ENCODE measurements around the gene AGPAT4. TPM values are rescaled to one million over a fixed set of nuclear protein-coding genes. Genes with fewer than 3 reads are reported as not detected.
A peak's percentile ranks its signal among the peaks of the same experiment; 100 is the strongest.

Gene AGPAT4
- total and polyA plus RNA-seq, 2 of the 4 experiments (the other 2 are of a cell fraction): 3.6 to 3.8 TPM

DNA sequence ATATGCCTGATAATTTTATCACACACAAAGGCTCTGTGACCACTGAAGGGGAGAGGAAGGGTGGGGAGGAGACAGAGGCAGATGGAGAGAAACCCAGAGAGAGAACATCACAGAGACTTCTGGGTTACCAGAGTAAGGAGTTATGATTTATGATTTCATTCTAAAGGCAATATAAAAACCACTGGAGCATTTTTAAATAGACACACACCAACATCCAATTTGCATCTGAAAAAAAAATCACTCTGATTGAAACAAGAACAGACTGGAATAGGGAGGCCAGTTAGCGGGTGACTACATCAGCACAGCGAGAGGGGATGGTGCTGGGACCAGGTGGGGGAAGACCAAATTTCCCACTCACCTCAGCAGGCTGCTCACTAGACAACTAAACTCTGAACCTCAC, 104.8 kb downstream of the AGPAT4 start:
- no peak overlapping the region for H2AFZ ChIP-seq (replicated peaks; ENCODE audit: low read length, poor library complexity)
- no peak for ATAC-seq (ENCODE audit: low read depth)

More for the DNA sequence above, 104.8 kb downstream of the AGPAT4 start:
- peaks cover 4% of the 10 kb centered on the region for H3K36me3 ChIP-seq (ENCODE audit: control insufficient read depth, insufficient read depth, low read length)
- H3K79me1 ChIP-seq (ENCODE audit: low read depth in 1 of 2, low read length in 2 of 2): peaks cover 10% of the 10 kb centered on the region in 2 experiments; a peak in 3 of 4 replicates
- H3K4ac ChIP-seq (ENCODE audit: low read depth, low read length): no peak overlapping the region
- H3K27me3 ChIP-seq (ENCODE audit: control insufficient read depth, insufficient read depth, low read length): no peaks in the 10 kb centered on the region
- H3K9me3 ChIP-seq (ENCODE audit: control insufficient read depth, insufficient read depth, low read length): no peaks in the 10 kb centered on the region
- no peak overlapping the region for H2BK20ac ChIP-seq (ENCODE audit: low read depth, low read length)
- H3K9me1 ChIP-seq (ENCODE audit: insufficient read depth, low read length): peaks cover 13% of the 10 kb centered on the region
- H2AK5ac ChIP-seq (ENCODE audit: low read depth, low read length): 0 out of 2 replicates have a peak overlapping the region, but pooled peaks have one; percentile 27
- H3K4me1 ChIP-seq (ENCODE audit: control insufficient read depth, insufficient read depth, low read length): peaks cover 9% of the 10 kb centered on the region
- H3K14ac ChIP-seq (replicated peaks; ENCODE audit: low read depth, low read length): no peak overlapping the region
- H3K4me2 ChIP-seq (ENCODE audit: low read depth, low read length): no peak overlapping the region
- H3K9ac ChIP-seq (ENCODE audit: low read depth, low read length): no peak overlapping the region
- no peak overlapping the region for H2BK5ac ChIP-seq (ENCODE audit: low read depth, low read length, poor library complexity, severe bottlenecking)
- no peaks in the 10 kb centered on the region for H4K20me1 ChIP-seq (ENCODE audit: insufficient read depth, low read length)
- BruUV-seq (replicated peaks): no TSS peak
- H4K91ac ChIP-seq (ENCODE audit: insufficient read depth, low read depth, low read length): no peak overlapping the region
- ChIA-PET POLR2A (ENCODE audit: unreplicated experiment) (no interaction called here), CTCF (interaction anchor here (1.1 kb wide), 1 partner anchor 103 kb away, joined by 3 read pairs; no protein-coding TSS in a partner anchor)
- H4K5ac ChIP-seq (ENCODE audit: low read depth, low read length): no peak overlapping the region
- H3K23ac ChIP-seq (ENCODE audit: low read depth, low read length): no peak overlapping the region
- no peak for DNase-seq
- intact Hi-C loops (cut with micrococcal nuclease) (no loop called here), dilution Hi-C loops (cut with HindIII; ENCODE audit: low sequenced_read_pairs, unreplicated experiment) (no loop called here), in situ Hi-C loops (cut with MboI; ENCODE audit: low sequenced_read_pairs) (loop anchor here (10.0 kb wide), 1 partner anchor 106 kb away; the partner anchor contains the start of gene AGPAT4)
- H2BK15ac ChIP-seq (ENCODE audit: low read depth, low read length): no peak overlapping the region
- no CpG with 5 or more reads among the region's 2 CpGs for WGBS, 2 experiments (ENCODE audit: extremely low coverage in 2 of 2, insufficient read length in 1 of 2)
- H3K27ac ChIP-seq (ENCODE audit: insufficient read depth, low read length): no peak overlapping the region
- no peak overlapping the region for H2AK9ac ChIP-seq (replicated peaks; ENCODE audit: low read depth, low read length, poor library complexity)
- H2BK120ac ChIP-seq (ENCODE audit: low read depth, low read length): no peak overlapping the region
- H3K56ac ChIP-seq (ENCODE audit: extremely low read depth, insufficient read depth, low read length): no peak overlapping the region
- H4K8ac ChIP-seq (ENCODE audit: low read depth in 2 of 2, low read length in 2 of 2): no peak overlapping the region; a peak in 1 of 4 replicates
- H3K18ac ChIP-seq (ENCODE audit: low read depth, low read length): peak overlapping the region; percentile 50; the same call in 1 of the 2 replicates
- TF ChIP-seq, protein P1, sequence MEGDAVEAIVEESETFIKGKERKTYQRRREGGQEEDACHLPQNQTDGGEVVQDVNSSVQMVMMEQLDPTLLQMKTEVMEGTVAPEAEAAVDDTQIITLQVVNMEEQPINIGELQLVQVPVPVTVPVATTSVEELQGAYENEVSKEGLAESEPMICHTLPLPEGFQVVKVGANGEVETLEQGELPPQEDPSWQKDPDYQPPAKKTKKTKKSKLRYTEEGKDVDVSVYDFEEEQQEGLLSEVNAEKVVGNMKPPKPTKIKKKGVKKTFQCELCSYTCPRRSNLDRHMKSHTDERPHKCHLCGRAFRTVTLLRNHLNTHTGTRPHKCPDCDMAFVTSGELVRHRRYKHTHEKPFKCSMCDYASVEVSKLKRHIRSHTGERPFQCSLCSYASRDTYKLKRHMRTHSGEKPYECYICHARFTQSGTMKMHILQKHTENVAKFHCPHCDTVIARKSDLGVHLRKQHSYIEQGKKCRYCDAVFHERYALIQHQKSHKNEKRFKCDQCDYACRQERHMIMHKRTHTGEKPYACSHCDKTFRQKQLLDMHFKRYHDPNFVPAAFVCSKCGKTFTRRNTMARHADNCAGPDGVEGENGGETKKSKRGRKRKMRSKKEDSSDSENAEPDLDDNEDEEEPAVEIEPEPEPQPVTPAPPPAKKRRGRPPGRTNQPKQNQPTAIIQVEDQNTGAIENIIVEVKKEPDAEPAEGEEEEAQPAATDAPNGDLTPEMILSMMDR (conservative IDR thresholded peaks at IDR 0.05; ENCODE audit: low read depth, low read length): no peak
- TF ChIP-seq RCOR1 (IDR thresholded peaks at IDR 0.05; ENCODE audit: insufficient replicate concordance, low read length) (no peak), FOS (IDR thresholded peaks at IDR 0.05; ENCODE audit: low read depth, low read length) (no peak), MXI1 (IDR thresholded peaks at IDR 0.05; ENCODE audit: borderline replicate concordance, low read depth, low read length) (no peak), SMC3 (IDR thresholded peaks at IDR 0.05; ENCODE audit: low read depth, low read length) (no peak), CEBPB (IDR thresholded peaks at IDR 0.05; ENCODE audit: low read depth, low read length) (no peak), BHLHE40 (IDR thresholded peaks at IDR 0.05; ENCODE audit: low read depth, low read length) (no peak)
- TF ChIP-seq, protein P2, sequence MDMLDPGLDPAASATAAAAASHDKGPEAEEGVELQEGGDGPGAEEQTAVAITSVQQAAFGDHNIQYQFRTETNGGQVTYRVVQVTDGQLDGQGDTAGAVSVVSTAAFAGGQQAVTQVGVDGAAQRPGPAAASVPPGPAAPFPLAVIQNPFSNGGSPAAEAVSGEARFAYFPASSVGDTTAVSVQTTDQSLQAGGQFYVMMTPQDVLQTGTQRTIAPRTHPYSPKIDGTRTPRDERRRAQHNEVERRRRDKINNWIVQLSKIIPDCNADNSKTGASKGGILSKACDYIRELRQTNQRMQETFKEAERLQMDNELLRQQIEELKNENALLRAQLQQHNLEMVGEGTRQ (IDR thresholded peaks at IDR 0.05; ENCODE audit: low read depth, low read length): no peak
- no peak overlapping the region for H3K4me3 ChIP-seq (ENCODE audit: insufficient read depth, low read depth, low read length)
